SU-DHL-6 (cell line): Measurements from ENCODE around the gene KIF15.

Experiments
- H2AFZ ChIP-seq: fragments of 200-600 bp; sonication (generic); 2 replicates; pipeline ENCODE4 v1.6.1; 2014; ENCODE audit warnings: low read depth, mild to moderate bottlenecking, moderate library complexity, mixed read lengths, antibody characterized with exemption, low read length; ENCODE audit not compliant: severe bottlenecking
- H3F3A ChIP-seq: fragments of 200-600 bp; shearing (Covaris generic); 2 replicates; pipeline ENCODE4 v1.6.0; 2016; ENCODE audit warnings: antibody characterized with exemption, mild to moderate bottlenecking; ENCODE audit not compliant: insufficient read depth
- H3K27ac ChIP-seq: fragments of 200-600 bp; sonication (generic); 2 replicates; pipeline ENCODE4 v1.5.1; 2016; ENCODE audit warnings: low read depth, mild to moderate bottlenecking, low read length, moderate library complexity, mixed read lengths
- H3K27me3 ChIP-seq: fragments of 200-600 bp; sonication (generic), shearing (Covaris generic); 2 replicates; pipeline ENCODE4 v1.6.0; 2014; ENCODE audit warnings: mild to moderate bottlenecking, low read length
- H3K36me3 ChIP-seq: fragments of 200-600 bp; sonication (generic); 2 replicates; pipeline ENCODE4 v1.6.1; 2014; ENCODE audit warnings: mild to moderate bottlenecking, low read length, mixed read lengths
- H3K4me2 ChIP-seq: fragments of 300-600, 200-600 bp; shearing (Covaris generic), sonication (generic); 2 replicates; pipeline ENCODE4 v1.6.0; 2014; ENCODE audit warnings: low read length, low read depth, mild to moderate bottlenecking; ENCODE audit not compliant: poor library complexity, severe bottlenecking
- H3K4me3 ChIP-seq: fragments of 200-600 bp; sonication (generic); 2 replicates; pipeline ENCODE4 v1.5.1; 2014; ENCODE audit warnings: antibody characterized with exemption, low read length, mild to moderate bottlenecking, mixed read lengths; ENCODE audit not compliant: insufficient read depth, poor library complexity, severe bottlenecking
- H3K79me2 ChIP-seq: fragments of 200-600 bp; sonication (generic); 2 replicates; pipeline ENCODE4 v1.6.1; 2014; ENCODE audit warnings: mild to moderate bottlenecking, low read length, moderate library complexity; ENCODE audit not compliant: insufficient read depth
- H3K9ac ChIP-seq: fragments of 200-600 bp; sonication (generic); 2 replicates; pipeline ENCODE4 v1.7.0; 2014; ENCODE audit warnings: mild to moderate bottlenecking, low read length
- H3K9me2 ChIP-seq: fragments of 200-600 bp; sonication (generic); replicated peaks from 2 replicates; pipeline ENCODE4 v1.6.1; 2014; ENCODE audit warnings: low read length; ENCODE audit not compliant: insufficient read depth
- H3K9me3 ChIP-seq: fragments of 200-600 bp; sonication (generic); 2 replicates; pipeline ENCODE4 v1.6.1; 2014; ENCODE audit warnings: low read length, mixed read lengths; ENCODE audit not compliant: insufficient read depth
- H4K20me1 ChIP-seq: fragments of 200-600 bp; sonication (generic); 2 replicates; pipeline ENCODE4 v1.6.1; 2014; ENCODE audit warnings: low read depth, mild to moderate bottlenecking, antibody characterized with exemption, low read length, moderate library complexity, mixed read lengths
- CTCF ChIP-seq: fragments of 200-600 bp; sonication (generic); IDR thresholded peaks from one replicate; pipeline ENCODE4 v1.5.1; 2017; ENCODE audit warnings: antibody characterized with exemption, mild to moderate bottlenecking, low read length, moderate library complexity; ENCODE audit not compliant: insufficient read depth, poor library complexity, severe bottlenecking
- EZH2phosphoT487 ChIP-seq: fragments of 200-600 bp; sonication (generic), shearing (Covaris generic); conservative IDR thresholded peaks from 2 replicates; pipeline ENCODE4 v1.6.1; 2018; ENCODE audit warnings: mild to moderate bottlenecking, antibody characterized with exemption, low read length, moderate library complexity, mixed read lengths

Gene KIF15

GRCh38 chr3:44893097-44893496 is 131.5 kb downstream of the KIF15 start:
- Histone ChIP-seq H3K9me2 (no peaks in the 10 kb centered on the region), H3K4me3 (no peak overlapping the region), H3K27me3 (no peaks in the 10 kb centered on the region), H3K79me2 (no peaks in the 10 kb centered on the region), H3K27ac (no peak overlapping the region), H3K9ac (no peak overlapping the region), H3K36me3 (no peaks in the 10 kb centered on the region), H3F3A (no peaks in the 10 kb centered on the region), H3K9me3 (no peaks in the 10 kb centered on the region), H2AFZ (no peak overlapping the region), H4K20me1 (no peaks in the 10 kb centered on the region), H3K4me2 (no peak overlapping the region)
- TF ChIP-seq CTCF = no peak
- TF ChIP-seq EZH2phosphoT487 = no peak

- Histone ChIP-seq H3F3A (no peaks in the 10 kb centered on the region), H3K4me2 (no peak overlapping the region), H3K9ac (no peak overlapping the region), H3K9me2 (no peaks in the 10 kb centered on the region), H3K36me3 (no peaks in the 10 kb centered on the region), H3K27me3 (no peaks in the 10 kb centered on the region), H3K27ac (no peak overlapping the region), H3K9me3 (no peaks in the 10 kb centered on the region), H3K79me2 (no peaks in the 10 kb centered on the region), H3K4me3 (no peak overlapping the region), H4K20me1 (no peaks in the 10 kb centered on the region), H2AFZ (no peak overlapping the region)
- TF ChIP-seq EZH2phosphoT487 = no peak
- TF ChIP-seq CTCF = no peak
Observed at GRCh38 chr3:44894485-44894884, 132.9 kb downstream of the KIF15 start.

GRCh38 chr3:44896440-44896839 is 134.8 kb downstream of the KIF15 start:
- no peaks in the 10 kb centered on the region for H3K9me3 ChIP-seq
- TF ChIP-seq EZH2phosphoT487 (no peak), CTCF (no peak)
- H3F3A ChIP-seq = no peaks in the 10 kb centered on the region
- no peak overlapping the region for H3K4me2 ChIP-seq
- no peaks in the 10 kb centered on the region for H3K9me2 ChIP-seq
- no peak overlapping the region for H3K9ac ChIP-seq
- no peaks in the 10 kb centered on the region for H3K27me3 ChIP-seq
- no peak overlapping the region for H2AFZ ChIP-seq
- no peak overlapping the region for H3K4me3 ChIP-seq
- H3K27ac ChIP-seq = no peak overlapping the region
- H4K20me1 ChIP-seq = no peaks in the 10 kb centered on the region
- no peaks in the 10 kb centered on the region for H3K79me2 ChIP-seq
- H3K36me3 ChIP-seq = no peaks in the 10 kb centered on the region
